ENCODE results near the gene ATM.

GRCh38 chr11:108246308-108246707, 23.4 kb downstream of the ATM start:
- TF ChIP-seq ELK1 (IDR thresholded peaks at IDR 0.05; ENCODE audit: low read depth, low read length) (no peak), TCF3 (IDR thresholded peaks at IDR 0.05; ENCODE audit: borderline replicate concordance, insufficient read depth, low read depth, low read length) (no peak), CTCF (IDR thresholded peaks at IDR 0.05 in 2 of 3, conservative IDR thresholded peaks at IDR 0.05 in 1 of 3; ENCODE audit: control insufficient read depth in 2 of 3, extremely low read depth in 1 of 3, insufficient read depth in 1 of 3, low read depth in 3 of 3, low read length in 3 of 3) (no peak), HDAC6 (IDR thresholded peaks at IDR 0.05; ENCODE audit: unreplicated experiment) (no peak), NR2F1 (conservative IDR thresholded peaks at IDR 0.05) (no peak), CBX3 (IDR thresholded peaks at IDR 0.05; ENCODE audit: borderline replicate concordance, low read depth) (no peak), TCF12 (IDR thresholded peaks at IDR 0.05; ENCODE audit: low read depth, low read length) (no peak), RFX5 (IDR thresholded peaks at IDR 0.05; ENCODE audit: low read depth, low read length) (no peak), POLR2AphosphoS5 (IDR thresholded peaks at IDR 0.05; ENCODE audit: low read length) (no peak), RAD21 (IDR thresholded peaks at IDR 0.05; ENCODE audit: insufficient read depth, low read depth, low read length) (no peak), YY1 (IDR thresholded peaks at IDR 0.05; ENCODE audit: low read depth, low read length) (no peak)
- TF ChIP-seq, protein P1, sequence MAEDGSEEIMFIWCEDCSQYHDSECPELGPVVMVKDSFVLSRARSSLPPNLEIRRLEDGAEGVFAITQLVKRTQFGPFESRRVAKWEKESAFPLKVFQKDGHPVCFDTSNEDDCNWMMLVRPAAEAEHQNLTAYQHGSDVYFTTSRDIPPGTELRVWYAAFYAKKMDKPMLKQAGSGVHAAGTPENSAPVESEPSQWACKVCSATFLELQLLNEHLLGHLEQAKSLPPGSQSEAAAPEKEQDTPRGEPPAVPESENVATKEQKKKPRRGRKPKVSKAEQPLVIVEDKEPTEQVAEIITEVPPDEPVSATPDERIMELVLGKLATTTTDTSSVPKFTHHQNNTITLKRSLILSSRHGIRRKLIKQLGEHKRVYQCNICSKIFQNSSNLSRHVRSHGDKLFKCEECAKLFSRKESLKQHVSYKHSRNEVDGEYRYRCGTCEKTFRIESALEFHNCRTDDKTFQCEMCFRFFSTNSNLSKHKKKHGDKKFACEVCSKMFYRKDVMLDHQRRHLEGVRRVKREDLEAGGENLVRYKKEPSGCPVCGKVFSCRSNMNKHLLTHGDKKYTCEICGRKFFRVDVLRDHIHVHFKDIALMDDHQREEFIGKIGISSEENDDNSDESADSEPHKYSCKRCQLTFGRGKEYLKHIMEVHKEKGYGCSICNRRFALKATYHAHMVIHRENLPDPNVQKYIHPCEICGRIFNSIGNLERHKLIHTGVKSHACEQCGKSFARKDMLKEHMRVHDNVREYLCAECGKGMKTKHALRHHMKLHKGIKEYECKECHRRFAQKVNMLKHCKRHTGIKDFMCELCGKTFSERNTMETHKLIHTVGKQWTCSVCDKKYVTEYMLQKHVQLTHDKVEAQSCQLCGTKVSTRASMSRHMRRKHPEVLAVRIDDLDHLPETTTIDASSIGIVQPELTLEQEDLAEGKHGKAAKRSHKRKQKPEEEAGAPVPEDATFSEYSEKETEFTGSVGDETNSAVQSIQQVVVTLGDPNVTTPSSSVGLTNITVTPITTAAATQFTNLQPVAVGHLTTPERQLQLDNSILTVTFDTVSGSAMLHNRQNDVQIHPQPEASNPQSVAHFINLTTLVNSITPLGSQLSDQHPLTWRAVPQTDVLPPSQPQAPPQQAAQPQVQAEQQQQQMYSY (CRISPR knock-in tag; IDR thresholded peaks at IDR 0.05): no peak

All from GM12878 (cell line).